ENCODE results near the gene MAP1LC3A.

MAP1LC3A gene

GRCh38 chr20:34578521-34578920 is 20.0 kb downstream of the MAP1LC3A start:
- DNase-seq, result no peak

GRCh38 chr20:34579191-34579978 is 20.9 kb downstream of the MAP1LC3A start:
- DNase-seq, result no peak

- DNase-seq, result no peak
These were observed 21.7 kb downstream of the MAP1LC3A start for GRCh38 chr20:34579979-34580940.

- no peak for DNase-seq
These were observed 23.0 kb downstream of the MAP1LC3A start for GRCh38 chr20:34581341-34582184.

DNA sequence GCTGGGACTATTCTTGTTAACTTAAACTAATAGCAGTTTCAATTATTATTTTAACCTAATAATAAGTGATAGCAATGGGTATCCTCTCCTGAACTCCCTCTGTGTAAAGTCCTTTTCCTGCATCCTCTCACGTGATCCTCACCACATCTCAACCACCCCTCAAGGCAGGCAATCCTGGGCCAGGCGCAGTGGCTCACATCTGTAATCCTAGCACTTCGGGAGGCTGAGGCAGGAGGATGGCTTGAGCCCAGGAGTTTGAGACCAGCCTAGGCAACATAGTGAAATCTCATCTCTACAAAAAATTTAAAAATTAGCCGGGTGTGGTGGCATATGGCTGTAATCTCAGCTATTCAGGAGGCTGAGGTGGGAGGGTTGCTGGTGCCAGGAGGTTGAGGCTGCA is 23.7 kb downstream of the MAP1LC3A start:
- DNase-seq, result no peak

DNA sequence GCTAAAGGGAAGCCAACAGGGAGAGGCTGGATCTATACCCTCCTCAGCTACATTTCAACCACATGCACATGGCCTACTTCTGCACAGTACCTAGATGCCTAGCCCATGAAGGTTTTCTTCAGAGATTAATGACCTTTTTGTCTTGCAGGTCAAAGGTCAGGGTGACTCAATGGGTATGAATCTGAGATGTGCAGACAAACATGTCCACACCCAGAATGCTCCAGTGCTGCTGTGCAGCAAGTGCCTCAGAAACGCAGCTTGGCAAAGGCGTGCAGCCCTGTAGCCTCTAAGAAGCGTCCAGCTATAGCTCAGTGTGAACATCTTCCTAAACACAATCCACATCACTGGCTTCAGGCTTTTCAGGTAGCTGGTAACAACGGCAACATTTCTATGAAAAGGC is 24.4 kb downstream of the MAP1LC3A start:
- DNase-seq, result no peak

DNA sequence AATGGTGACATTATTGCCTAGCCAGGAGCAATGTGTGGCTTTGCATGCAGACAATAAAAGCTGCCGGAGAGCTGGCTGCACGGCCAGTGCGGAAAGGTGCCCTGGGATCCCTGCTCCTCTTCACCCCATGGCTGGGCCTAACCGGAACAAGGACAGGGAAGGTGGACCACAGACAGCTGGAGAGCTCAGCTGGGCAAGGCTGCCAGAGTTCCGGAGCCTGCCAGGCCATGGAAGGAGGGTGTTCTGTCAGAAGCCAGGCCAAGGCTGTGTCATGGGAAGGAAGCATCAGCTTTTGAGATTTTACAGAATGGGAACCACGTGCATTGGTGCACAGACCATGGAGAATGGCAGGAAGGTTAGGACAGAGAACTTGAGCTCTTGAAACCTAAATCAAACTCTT is 25.0 kb downstream of the MAP1LC3A start:
- no peak for DNase-seq

DNA sequence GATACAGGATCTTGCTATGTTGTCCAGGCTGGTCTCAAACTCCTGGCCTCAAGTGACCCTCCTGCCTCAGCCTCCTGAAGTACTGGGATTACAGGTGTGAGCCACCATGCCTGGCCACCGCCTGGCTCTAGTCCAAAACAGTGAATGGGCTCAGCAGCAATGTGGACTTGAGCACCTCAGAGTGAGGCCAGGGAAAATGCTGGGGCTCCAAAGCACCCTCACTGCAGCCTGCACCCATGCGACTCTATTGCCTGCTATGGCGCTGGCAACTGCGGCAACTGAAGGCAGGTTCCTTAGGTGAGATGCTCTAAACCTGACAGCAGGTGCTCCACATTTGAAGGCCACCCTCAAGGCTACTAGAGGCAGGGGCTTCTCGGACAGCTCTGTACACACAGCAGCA is 26.5 kb downstream of the MAP1LC3A start:
- no peak for DNase-seq

GRCh38 chr20:34586488-34587163 is 28.1 kb downstream of the MAP1LC3A start:
- DNase-seq, result no peak

DNA sequence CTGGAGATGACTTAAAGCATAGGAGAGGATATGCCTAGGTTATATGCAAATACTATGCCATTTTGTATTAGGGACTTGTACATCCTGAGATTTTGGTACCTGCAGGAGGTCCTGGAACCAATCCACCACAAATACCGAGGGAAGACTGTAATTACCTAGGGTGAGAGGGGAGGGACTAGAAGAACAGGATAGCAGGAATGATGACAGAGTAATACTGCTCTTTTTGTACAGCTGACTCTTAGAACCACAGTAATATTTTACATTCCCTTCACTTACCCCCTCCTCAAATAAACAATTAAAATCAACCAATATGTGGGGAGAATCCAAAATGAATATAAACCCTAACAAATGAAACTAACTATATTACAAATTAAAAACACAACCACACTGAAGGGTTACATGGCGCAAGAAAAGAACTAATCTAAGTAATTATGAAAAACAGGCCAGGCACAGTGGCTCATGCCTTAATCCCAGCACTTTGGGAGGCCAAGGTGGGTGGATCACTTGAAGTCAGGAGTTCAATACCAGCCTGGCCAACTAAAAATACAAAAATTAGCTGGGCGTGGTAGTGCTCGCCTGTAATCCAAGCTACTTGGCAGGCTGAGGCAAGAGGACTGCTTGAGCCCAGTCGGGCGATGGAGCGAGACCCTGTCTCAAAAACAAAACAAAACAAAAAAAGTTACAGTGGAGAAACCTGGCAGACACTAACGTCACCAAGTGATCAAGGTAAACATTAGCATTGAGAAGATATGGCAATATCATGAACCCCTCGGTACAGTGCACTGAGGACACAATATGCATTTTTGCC is 37.1 kb downstream of the MAP1LC3A start:
- no peak for DNase-seq

- no peak for DNase-seq
These were observed 42.6 kb downstream of the MAP1LC3A start for GRCh38 chr20:34600892-34601653.

- no peak for DNase-seq
These were observed 46.7 kb downstream of the MAP1LC3A start for GRCh38 chr20:34604980-34605788.

DNA sequence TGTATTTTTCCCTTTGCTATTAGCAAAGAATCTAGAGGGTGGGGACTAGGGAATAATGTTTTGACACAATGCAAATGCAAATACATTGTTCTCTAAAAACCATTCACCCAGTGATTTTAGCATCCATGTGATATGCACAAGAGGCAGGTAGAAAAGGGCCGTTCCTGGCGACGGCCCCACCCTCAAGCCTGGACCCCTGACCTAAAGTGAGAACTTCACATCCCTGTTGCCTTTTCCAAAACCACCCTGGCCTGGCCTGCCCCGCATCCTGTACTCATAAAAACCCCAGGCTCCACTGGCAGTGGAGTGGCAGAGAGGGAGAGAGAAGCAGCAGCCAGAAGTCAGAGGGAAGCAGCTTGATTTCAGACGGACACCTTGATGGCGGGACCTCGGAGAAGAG is 48.5 kb downstream of the MAP1LC3A start:
- no peak for DNase-seq

Data from hematopoietic multipotent progenitor cell treated with erythropoietin and hydrocortisone succinate and interleukin-3 and kit ligand, for 8 days (in vitro differentiated cells).